Right lobe of liver (tissue), 6 donors: Measurements from ENCODE around the gene LRRC72. TPM values are rescaled to one million over a fixed set of nuclear protein-coding genes. Genes with fewer than 3 reads are reported as not detected.

Source experiments
- ATAC-seq, 4 donors: fragments of 200-7000 bp; cut with Tn5 transposase; one replicate each; pipeline ENCODE4 v1.9.1; 2020; ENCODE audit warnings: mild to moderate bottlenecking in 4 of 4, moderate library complexity in 4 of 4
- DNase-seq, 3 donors: peaks; one replicate each; pipeline ENCODE4 v3.0.0-alpha.2; 2020
- H3K27ac ChIP-seq, 3 donors: fragments of 200-600 bp; one replicate each; pipeline ENCODE4 v1.8.0; 2022
- H3K27me3 ChIP-seq, 2 donors: fragments of 200-600 bp; one replicate each; pipeline ENCODE4 v1.8.0; 2022
- H3K36me3 ChIP-seq, 4 donors: fragments of 200-600 bp; sonication (generic) in 1 of 4; one replicate each; pipeline versions ENCODE4 v1.5.1 to v1.8.0; 2017 to 2022; ENCODE audit warnings: control low read depth in 1 of 4
- H3K4me1 ChIP-seq, 4 donors: fragments of 200-600 bp; sonication (generic) in 1 of 4; one replicate each; pipeline versions ENCODE4 v1.5.1 to v1.8.0; 2017 to 2022; ENCODE audit warnings: control low read depth in 1 of 4
- H3K4me3 ChIP-seq, 3 donors: fragments of 200-600 bp; one replicate each; pipeline ENCODE4 v1.8.0; 2022
- H3K9me3 ChIP-seq, 4 donors: fragments of 200-600 bp; sonication (generic) in 1 of 4; one replicate each; pipeline versions ENCODE4 v1.5.1 to v1.8.0; 2017 to 2022; ENCODE audit warnings: control low read depth in 1 of 4
- POLR2A ChIP-seq: fragments of 450-650 bp; IDR thresholded peaks from one replicate; pipeline ENCODE4 v1.6.1; 2017; ENCODE audit warnings: antibody characterized with exemption, mild to moderate bottlenecking
- WGBS: methylation state at CpG from one replicate; pipeline ENCODE4 v1.1.6; 2018; ENCODE audit warnings: low coverage, low lambda C conversion rate; ENCODE audit not compliant: insufficient coverage; ENCODE audit errors: missing lambda C conversion rate; 5-methylcytosine and 5-hydroxymethylcytosine counted together
- intact Hi-C, 2 donors: fragments of 100-400 bp; cut with DNase I; formaldehyde crosslinking; loops; one replicate each; pipeline versions ENCODE4 v1.11.2 to v1.14.1; 2022
- total RNA-seq, 6 experiments: library from RNA; depleted of rRNA in 2 of 6; stranded (reverse); fragments of >200 nt in 2 of 6; fragmentation: NEBNext Ultra II Directional in 3 of 6; extraction: Animal tissue kit (Norgen Biotek cat#: 25700) in 3 of 6; gene quantifications; one replicate each; pipeline versions ENCODE4 v1.1.0 to v1.2.4, GENCODE V29; 2016 to 2023
- TF ChIP-seq, protein P1 (sequence below), 4 donors: fragments of 200-600 bp in 3 of 4; fragments of 450-650 bp in 1 of 4; IDR thresholded peaks; one replicate each; pipeline versions ENCODE4 v1.5.1 to v1.8.0; 2016 to 2022; ENCODE audit warnings: antibody characterized with exemption in 4 of 4, mild to moderate bottlenecking in 2 of 4
- donor health status: DM: no; HTN: yes; CAD: no.
- donor health status: DM: no; HTN: no; CAD: no.
- donor health status: DM: no; HTN: no; CAD: no.
- donor health status: DM: no; HTN: yes; CAD: no.
- donor health status: DM: no; HTN: yes; CAD: no.

The LRRC72 gene
- total RNA-seq, 6 experiments from 2014 or later, result not detected

DNA sequence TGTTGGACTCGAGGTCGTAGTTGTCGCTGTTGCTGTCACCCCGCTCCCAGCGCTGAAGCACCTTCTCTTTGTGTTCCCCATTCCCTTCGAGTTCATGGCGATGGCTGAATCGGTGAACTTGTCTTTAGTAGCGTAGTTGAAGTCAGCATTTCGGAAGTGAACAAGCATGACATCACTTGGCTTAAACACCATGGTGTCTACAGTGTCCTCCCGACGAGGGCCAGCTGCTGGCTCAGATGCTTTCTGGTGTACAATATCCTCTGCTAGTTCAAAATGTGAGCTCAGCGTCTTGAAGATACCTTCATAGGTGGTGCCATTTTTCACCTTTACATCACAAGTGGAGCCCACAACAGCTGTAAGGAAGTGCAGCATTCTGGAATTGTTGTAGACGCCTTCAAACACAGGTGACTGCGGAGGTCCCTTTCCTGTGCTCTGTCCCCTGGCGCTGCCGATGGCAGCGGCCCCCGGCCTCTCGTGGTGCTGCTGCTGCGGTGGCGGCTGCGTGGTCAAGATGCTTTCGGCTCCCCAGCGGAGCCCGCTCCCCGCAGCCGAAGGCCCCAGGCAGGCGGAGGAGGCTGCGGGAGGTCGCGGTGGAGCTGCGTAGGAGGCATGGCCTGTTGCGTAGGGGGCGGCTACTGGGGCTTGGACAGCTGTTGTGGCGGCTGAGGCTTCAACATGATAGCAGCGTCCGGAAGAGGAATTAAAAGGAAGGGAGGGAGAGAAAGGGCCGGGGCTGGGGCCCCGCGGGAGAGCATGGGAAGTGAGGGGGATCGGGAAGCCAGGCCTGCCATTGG is 59.7 kb downstream of the LRRC72 start:
- TF ChIP-seq POLR2A, result no peak
- TF ChIP-seq, protein P1, sequence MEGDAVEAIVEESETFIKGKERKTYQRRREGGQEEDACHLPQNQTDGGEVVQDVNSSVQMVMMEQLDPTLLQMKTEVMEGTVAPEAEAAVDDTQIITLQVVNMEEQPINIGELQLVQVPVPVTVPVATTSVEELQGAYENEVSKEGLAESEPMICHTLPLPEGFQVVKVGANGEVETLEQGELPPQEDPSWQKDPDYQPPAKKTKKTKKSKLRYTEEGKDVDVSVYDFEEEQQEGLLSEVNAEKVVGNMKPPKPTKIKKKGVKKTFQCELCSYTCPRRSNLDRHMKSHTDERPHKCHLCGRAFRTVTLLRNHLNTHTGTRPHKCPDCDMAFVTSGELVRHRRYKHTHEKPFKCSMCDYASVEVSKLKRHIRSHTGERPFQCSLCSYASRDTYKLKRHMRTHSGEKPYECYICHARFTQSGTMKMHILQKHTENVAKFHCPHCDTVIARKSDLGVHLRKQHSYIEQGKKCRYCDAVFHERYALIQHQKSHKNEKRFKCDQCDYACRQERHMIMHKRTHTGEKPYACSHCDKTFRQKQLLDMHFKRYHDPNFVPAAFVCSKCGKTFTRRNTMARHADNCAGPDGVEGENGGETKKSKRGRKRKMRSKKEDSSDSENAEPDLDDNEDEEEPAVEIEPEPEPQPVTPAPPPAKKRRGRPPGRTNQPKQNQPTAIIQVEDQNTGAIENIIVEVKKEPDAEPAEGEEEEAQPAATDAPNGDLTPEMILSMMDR (IDR thresholded peaks at IDR 0.05), result no peak
- H3K4me3 ChIP-seq, result no peak overlapping the region
- intact Hi-C loops, result no loop called here
- H3K9me3 ChIP-seq, result no peaks in the 10 kb centered on the region
- no peaks in the 10 kb centered on the region for H3K4me1 ChIP-seq
- no peak overlapping the region for H3K27ac ChIP-seq
- H3K27me3 ChIP-seq, result no peaks in the 10 kb centered on the region
- H3K36me3 ChIP-seq, result no peaks in the 10 kb centered on the region
- no peak for ATAC-seq
- DNase-seq, result no peak
- WGBS, result 74% methylated on average over 26 of the region's 42 CpGs

DNA sequence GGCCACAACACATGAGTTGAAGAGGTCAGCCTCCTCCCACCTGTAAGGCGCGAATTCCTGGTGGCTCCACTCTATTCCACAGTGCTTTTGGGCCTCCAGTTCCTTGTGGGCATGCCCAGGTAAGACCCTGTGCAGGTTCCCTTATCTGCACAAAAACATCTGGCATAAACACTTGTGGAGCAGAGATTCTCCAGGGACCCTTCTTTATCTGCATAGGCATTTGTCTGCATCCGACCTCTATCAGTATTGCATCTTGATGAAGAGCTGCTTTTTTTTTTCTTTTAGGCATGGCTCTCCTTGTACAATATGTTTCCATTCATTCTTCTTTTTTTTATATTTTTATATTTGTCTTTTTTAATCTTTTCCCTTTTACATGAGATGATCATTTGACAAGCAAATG is 60.5 kb downstream of the LRRC72 start:
- H3K4me3 ChIP-seq, result no peak overlapping the region
- DNase-seq, result no peak
- 79% methylated on average over 3 of the region's 3 CpGs for WGBS

GRCh38 chr7:16587790-16588189 is 61.2 kb downstream of the LRRC72 start:
- TF ChIP-seq, protein P1 (IDR thresholded peaks at IDR 0.05), result no peak
- TF ChIP-seq POLR2A, result no peak
- Histone ChIP-seq H3K27me3 (no peaks in the 10 kb centered on the region), H3K4me3 (no peak overlapping the region), H3K9me3 (no peaks in the 10 kb centered on the region), H3K36me3 (no peaks in the 10 kb centered on the region), H3K27ac (no peak overlapping the region), H3K4me1 (no peaks in the 10 kb centered on the region)
- ATAC-seq (no peak), DNase-seq (no peak)
- 62% methylated on average over 6 of the region's 6 CpGs for WGBS
- intact Hi-C loops, result no loop called here

More for the DNA sequence above, 60.5 kb downstream of the LRRC72 start:
- ATAC-seq, result no peak
- no peaks in the 10 kb centered on the region for H3K9me3 ChIP-seq
- H3K27me3 ChIP-seq, result no peaks in the 10 kb centered on the region
- no peak for TF ChIP-seq POLR2A
- TF ChIP-seq, protein P1 (IDR thresholded peaks at IDR 0.05), result no peak
- H3K27ac ChIP-seq, result no peak overlapping the region
- intact Hi-C loops, result no loop called here
- no peaks in the 10 kb centered on the region for H3K36me3 ChIP-seq
- no peaks in the 10 kb centered on the region for H3K4me1 ChIP-seq

- TF ChIP-seq, protein P1 (IDR thresholded peaks at IDR 0.05), result no peak
- no peak for TF ChIP-seq POLR2A
- WGBS, result 57% methylated on average over 2 of the region's 2 CpGs
- H3K4me3 ChIP-seq, result no peak overlapping the region
Observed at GRCh38 chr7:16589881-16590280, 63.3 kb downstream of the LRRC72 start.

More at GRCh38 chr7:16589881-16590280, 63.3 kb downstream of the LRRC72 start:
- Histone ChIP-seq H3K4me1 (no peaks in the 10 kb centered on the region), H3K36me3 (no peaks in the 10 kb centered on the region), H3K27me3 (no peaks in the 10 kb centered on the region), H3K27ac (no peak overlapping the region), H3K9me3 (no peaks in the 10 kb centered on the region)
- ATAC-seq (no peak), DNase-seq (no peak)
- intact Hi-C loops, result no loop called here
